ENCODE measurements around the gene KCNJ12. TPM values are rescaled to one million over a fixed set of nuclear protein-coding genes. Genes with fewer than 3 reads are reported as not detected.
"Not testable (repeated sequence)": the region's sequence is repeated elsewhere in the genome, so short reads cannot be mapped to it uniquely, and the experiment has no call there.

Gene KCNJ12
- total RNA-seq, 4 donors from 2014 or later, result 0.51 to 11.8 (median 5.3) TPM

DNA sequence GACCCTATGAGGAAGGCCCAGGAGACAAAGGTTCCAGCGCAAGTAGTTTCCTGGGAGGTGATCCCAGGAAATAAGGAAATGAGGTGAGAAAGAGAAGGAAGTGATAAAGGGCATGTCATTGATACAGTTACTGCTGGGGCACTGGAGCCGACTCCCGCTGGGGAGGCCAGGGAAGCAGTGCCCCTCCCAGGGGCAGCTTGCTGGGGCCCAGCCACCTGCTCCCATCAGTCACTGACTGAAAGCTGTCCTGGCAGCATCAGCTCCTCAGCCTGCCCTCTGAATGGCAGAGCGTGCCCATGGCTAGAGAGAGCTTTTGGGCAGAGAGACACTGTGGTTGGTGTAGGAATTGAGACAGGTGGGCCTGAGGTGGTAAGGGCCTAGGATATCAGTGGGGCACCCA, 33.2 kb downstream of the KCNJ12 start:
- H3K27me3 ChIP-seq; intact Hi-C loops (cut with DNase I; ENCODE audit: low total_unique reads): not testable (repeated sequence)

GRCh38 chr17:21409971-21410370, 33.8 kb downstream of the KCNJ12 start:
- H3K27ac ChIP-seq; H3K9me3 ChIP-seq; H3K4me3 ChIP-seq; DNase-seq; intact Hi-C loops (cut with DNase I; ENCODE audit: low total_unique reads); H3K4me1 ChIP-seq; H3K36me3 ChIP-seq; H3K27me3 ChIP-seq: not testable (repeated sequence)

More for the DNA sequence above, 33.2 kb downstream of the KCNJ12 start:
- not testable (repeated sequence) for H3K27ac ChIP-seq, DNase-seq, H3K4me3 ChIP-seq, H3K36me3 ChIP-seq, H3K9me3 ChIP-seq, H3K4me1 ChIP-seq

- H3K9me3 ChIP-seq; H3K27me3 ChIP-seq; intact Hi-C loops (cut with DNase I; ENCODE audit: low total_unique reads); DNase-seq; H3K4me3 ChIP-seq; H3K27ac ChIP-seq; H3K4me1 ChIP-seq; H3K36me3 ChIP-seq: not testable (repeated sequence)
Measured at GRCh38 chr17:21410371-21410770, 34.2 kb downstream of the KCNJ12 start.

DNA sequence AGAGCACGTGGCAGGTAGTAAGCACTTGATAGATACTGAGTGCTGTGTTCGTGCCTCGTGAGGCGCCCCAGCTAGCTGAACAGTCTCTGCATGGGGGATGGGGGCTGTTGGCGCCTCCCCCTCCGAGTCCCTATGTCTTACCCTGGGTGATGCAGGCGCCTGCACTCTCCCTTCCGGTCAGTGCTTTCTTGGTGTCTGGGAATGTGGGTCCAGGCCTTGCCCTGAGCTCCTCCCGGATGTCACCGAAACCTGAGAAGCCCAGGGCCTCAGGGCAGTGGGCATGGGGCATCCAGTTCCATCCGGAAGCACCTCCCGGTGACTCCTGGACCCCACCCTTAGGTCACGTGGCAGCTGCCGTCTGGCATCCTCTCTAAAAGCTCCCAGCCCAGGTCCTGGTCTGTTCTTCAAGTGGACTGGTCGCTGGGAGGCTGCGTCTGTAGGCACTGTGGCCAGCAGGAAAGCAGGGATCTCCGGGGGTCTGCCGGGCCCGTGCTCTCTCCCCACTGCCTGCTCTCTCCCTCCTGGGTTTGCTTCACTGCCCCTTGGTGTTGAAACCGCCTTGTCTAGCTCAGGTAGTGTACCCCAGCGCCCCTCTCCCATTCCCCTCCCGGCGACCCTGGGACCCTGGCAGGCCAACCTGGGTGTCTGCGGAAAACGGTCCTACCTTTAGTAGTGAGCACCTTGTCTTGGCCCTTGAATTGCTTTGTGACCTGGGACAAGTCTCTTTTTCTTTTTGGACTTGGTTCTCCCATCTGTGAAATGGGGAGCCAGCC, 34.9 kb downstream of the KCNJ12 start:
- DNase-seq; H3K27me3 ChIP-seq; H3K4me1 ChIP-seq; H3K36me3 ChIP-seq; intact Hi-C loops (cut with DNase I; ENCODE audit: low total_unique reads); H3K27ac ChIP-seq; H3K4me3 ChIP-seq; H3K9me3 ChIP-seq: not testable (repeated sequence)

DNA sequence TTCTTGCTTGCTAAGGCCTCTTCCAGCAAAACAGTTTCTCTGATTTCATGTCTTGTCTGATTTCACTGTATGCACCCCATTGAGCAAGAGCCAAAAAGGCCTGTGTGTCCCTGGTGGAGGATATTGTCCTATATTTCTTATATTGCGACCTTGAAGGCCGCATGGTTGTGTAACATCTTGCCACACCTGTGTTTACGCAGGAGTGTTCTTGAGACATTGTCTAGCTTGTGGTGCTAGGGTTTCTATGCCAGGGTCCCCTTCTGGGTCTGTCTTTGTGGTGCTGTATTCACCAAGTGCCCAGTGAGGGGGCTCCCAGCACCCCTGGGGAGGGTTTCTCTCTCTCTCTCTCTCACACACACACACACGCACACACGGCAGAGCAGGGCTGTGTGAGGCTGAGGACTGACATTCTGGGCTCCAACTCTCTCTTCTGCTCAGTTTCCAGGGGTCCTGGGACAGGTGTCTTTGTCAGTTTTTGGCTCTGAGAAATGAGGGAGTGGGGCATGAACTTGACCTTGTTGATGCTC, 35.6 kb downstream of the KCNJ12 start:
- H3K4me1 ChIP-seq; H3K36me3 ChIP-seq; DNase-seq; H3K4me3 ChIP-seq; H3K27ac ChIP-seq; H3K9me3 ChIP-seq; intact Hi-C loops (cut with DNase I; ENCODE audit: low total_unique reads); H3K27me3 ChIP-seq: not testable (repeated sequence)

DNA sequence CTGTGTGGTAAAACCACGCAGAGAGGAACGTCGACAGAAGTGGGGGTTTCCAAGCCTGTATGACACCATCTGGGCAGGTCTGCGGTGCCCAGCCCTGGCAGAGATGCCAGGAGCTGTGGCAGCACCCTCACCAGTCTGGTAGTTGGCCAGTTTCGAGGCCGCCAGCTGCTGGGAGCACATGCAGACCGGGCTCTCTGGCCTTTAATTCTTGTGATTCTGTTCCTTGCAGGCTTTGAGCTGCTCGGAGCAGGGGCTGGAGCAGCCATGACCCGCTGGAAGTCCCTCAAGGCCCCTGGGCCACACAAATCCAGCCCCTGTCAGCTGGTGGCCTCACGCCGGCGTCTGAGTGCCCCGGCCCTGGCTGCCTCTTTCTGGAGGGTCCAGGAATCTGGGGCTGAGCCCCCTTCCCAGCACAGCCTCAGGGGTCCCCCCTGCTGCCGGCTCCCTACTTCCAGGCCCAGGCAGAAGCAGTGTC, 36.1 kb downstream of the KCNJ12 start:
- not testable (repeated sequence) for H3K27ac ChIP-seq

GRCh38 chr17:21413570-21414279, 37.6 kb downstream of the KCNJ12 start:
- DNase-seq; intact Hi-C loops (cut with DNase I; ENCODE audit: low total_unique reads): not testable (repeated sequence)

More for the DNA sequence above, 36.1 kb downstream of the KCNJ12 start:
- H3K27me3 ChIP-seq; H3K9me3 ChIP-seq; H3K4me1 ChIP-seq; H3K36me3 ChIP-seq; H3K4me3 ChIP-seq; DNase-seq; intact Hi-C loops (cut with DNase I; ENCODE audit: low total_unique reads): not testable (repeated sequence)

GRCh38 chr17:21414616-21415015, 38.5 kb downstream of the KCNJ12 start:
- DNase-seq; H3K36me3 ChIP-seq; intact Hi-C loops (cut with DNase I; ENCODE audit: low total_unique reads): not testable (repeated sequence)

More at GRCh38 chr17:21413570-21414279, 37.6 kb downstream of the KCNJ12 start:
- not testable (repeated sequence) for H3K4me1 ChIP-seq, H3K27ac ChIP-seq, H3K4me3 ChIP-seq, H3K27me3 ChIP-seq, H3K9me3 ChIP-seq, H3K36me3 ChIP-seq

GRCh38 chr17:21415166-21415990, 39.2 kb downstream of the KCNJ12 start:
- H3K27ac ChIP-seq; H3K9me3 ChIP-seq; H3K36me3 ChIP-seq; H3K4me1 ChIP-seq; intact Hi-C loops (cut with DNase I; ENCODE audit: low total_unique reads); DNase-seq; H3K27me3 ChIP-seq; H3K4me3 ChIP-seq: not testable (repeated sequence)

More at GRCh38 chr17:21414616-21415015, 38.5 kb downstream of the KCNJ12 start:
- not testable (repeated sequence) for H3K27ac ChIP-seq, H3K9me3 ChIP-seq, H3K27me3 ChIP-seq, H3K4me3 ChIP-seq, H3K4me1 ChIP-seq

- H3K36me3 ChIP-seq; H3K4me3 ChIP-seq; H3K4me1 ChIP-seq; DNase-seq; intact Hi-C loops (cut with DNase I; ENCODE audit: low total_unique reads); H3K27me3 ChIP-seq; H3K9me3 ChIP-seq; H3K27ac ChIP-seq: not testable (repeated sequence)
Measured at GRCh38 chr17:21416471-21416981, 40.4 kb downstream of the KCNJ12 start.

DNA sequence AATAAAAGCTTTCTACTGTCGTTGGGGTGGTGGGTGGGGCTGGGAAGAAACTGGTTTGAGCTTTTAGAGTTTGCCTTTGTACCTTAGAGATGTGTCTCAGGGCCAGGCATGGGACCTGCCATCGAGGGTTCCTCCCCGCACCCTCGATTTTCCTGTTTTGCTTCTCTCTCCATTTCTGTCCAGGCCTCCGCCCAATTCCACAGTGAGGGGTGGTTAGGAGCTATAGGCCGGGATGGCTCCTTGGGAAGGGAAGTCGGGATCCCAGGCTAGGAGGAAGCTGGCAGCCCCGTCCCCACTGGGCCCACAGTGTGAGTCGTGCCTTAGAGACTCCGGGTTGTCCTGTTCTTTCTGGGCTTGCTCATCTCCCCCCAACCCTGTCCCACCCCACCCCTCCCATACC, 41.2 kb downstream of the KCNJ12 start:
- H3K27ac ChIP-seq, H3K4me1 ChIP-seq, DNase-seq: not testable (repeated sequence)

More for the DNA sequence above, 41.2 kb downstream of the KCNJ12 start:
- intact Hi-C loops (cut with DNase I; ENCODE audit: low total_unique reads); H3K9me3 ChIP-seq; H3K4me3 ChIP-seq; H3K36me3 ChIP-seq; H3K27me3 ChIP-seq: not testable (repeated sequence)
